Osteoblast (primary cell): ENCODE measurements around the gene MKNK1. TPM values are rescaled to one million over a fixed set of nuclear protein-coding genes. Genes with fewer than 3 reads are reported as not detected.
"Not testable (repeated sequence)": the region's sequence is repeated elsewhere in the genome, so short reads cannot be mapped to it uniquely, and the experiment has no call there.

Experiments used
- DNase-seq: peaks from one replicate; pipeline ENCODE4 v3.0.0; 2011; ENCODE audit warnings: low spot score, mixed read lengths; ENCODE audit not compliant: insufficient read length; ENCODE audit errors: missing footprints
- H2AFZ ChIP-seq: 2 replicates; pipeline ENCODE4 v1.6.0; 2011; ENCODE audit warnings: mild to moderate bottlenecking, low read length
- H3K27ac ChIP-seq: 2 replicates; pipeline ENCODE4 v1.5.1; 2011; ENCODE audit warnings: mild to moderate bottlenecking, low read depth, low read length, moderate library complexity
- H3K27me3 ChIP-seq: 2 replicates; pipeline ENCODE4 v1.6.0; 2012; ENCODE audit warnings: mild to moderate bottlenecking, control low read depth, inconsistent platforms, low read length, moderate library complexity; ENCODE audit not compliant: insufficient read depth
- H3K36me3 ChIP-seq: 2 replicates; pipeline ENCODE4 v1.5.1; 2011; ENCODE audit warnings: mild to moderate bottlenecking, low read length, control low read depth, moderate library complexity; ENCODE audit not compliant: insufficient read depth
- H3K4me1 ChIP-seq: 2 replicates; pipeline ENCODE4 v1.5.1; 2011; ENCODE audit warnings: mild to moderate bottlenecking, low read length, control low read depth, moderate library complexity; ENCODE audit not compliant: insufficient read depth
- H3K4me2 ChIP-seq: 2 replicates; pipeline ENCODE4 v1.6.0; 2011; ENCODE audit warnings: mild to moderate bottlenecking, low read length; ENCODE audit not compliant: insufficient read depth
- H3K4me3 ChIP-seq: fragments of 200-600 bp; sonication (generic); 3 replicates; pipeline ENCODE4 v1.5.1; 2012; ENCODE audit warnings: mild to moderate bottlenecking, low read length, inconsistent platforms; ENCODE audit not compliant: insufficient read depth
- H3K79me2 ChIP-seq: 2 replicates; pipeline ENCODE4 v1.6.0; 2012; ENCODE audit warnings: mild to moderate bottlenecking, low read length, control low read depth, inconsistent platforms; ENCODE audit not compliant: insufficient read depth
- H3K9me3 ChIP-seq: 2 replicates; pipeline ENCODE4 v1.5.1; 2011; ENCODE audit warnings: low read depth, low read length, control low read depth
- H4K20me1 ChIP-seq: 2 replicates; pipeline ENCODE4 v1.6.0; 2012; ENCODE audit warnings: mild to moderate bottlenecking, low read length, control low read depth; ENCODE audit not compliant: insufficient read depth
- total RNA-seq: library from RNA; depleted of rRNA; stranded (reverse); fragments of >200 nt; gene quantifications from 2 replicates; pipeline ENCODE4 v1.2.3, GENCODE V29; 2012
- TF ChIP-seq, protein P1 (sequence below): IDR thresholded peaks from 2 replicates; pipeline ENCODE4 v1.5.1; 2011; ENCODE audit warnings: mild to moderate bottlenecking, low read depth, low read length, moderate library complexity; ENCODE audit errors: extremely low read depth

The MKNK1 gene
- 25.9 and 31.8 TPM in 2 replicates for total RNA-seq

DNA sequence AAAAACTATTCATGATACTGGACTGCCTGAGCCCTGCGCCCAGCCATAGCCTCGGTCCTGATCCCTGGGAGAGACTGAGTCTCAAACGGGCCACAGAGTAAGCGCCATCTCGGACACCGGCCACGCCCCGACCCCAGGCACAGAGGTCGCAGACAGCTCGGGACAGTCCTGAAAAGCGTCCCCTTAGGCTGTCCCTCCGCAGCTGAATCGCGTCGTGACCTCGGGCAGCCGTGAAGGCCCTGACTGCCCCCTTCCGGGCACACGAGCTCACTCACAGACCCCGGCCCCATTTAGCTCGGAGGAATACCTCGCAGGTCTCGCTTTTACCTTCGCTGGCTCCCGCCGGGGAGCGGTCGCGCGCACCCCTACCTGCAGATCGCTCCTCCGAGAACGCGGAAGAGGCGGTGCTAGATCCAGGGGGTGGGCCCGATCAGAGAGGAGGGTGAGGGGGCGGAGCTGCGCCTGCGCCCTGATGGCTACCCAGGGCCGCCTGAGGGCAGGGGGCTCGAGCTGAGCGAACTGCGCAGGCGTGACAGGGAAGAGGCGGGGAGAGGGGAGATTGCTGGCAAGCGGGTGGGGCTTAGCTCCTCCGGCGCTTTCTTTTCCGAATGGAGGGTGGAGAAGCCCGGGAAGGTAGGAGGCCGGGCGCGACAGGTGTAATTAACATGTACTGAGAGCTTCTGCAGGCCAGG lies at the start of gene MKNK1:
Gene MKNK1, minus strand, starts transcription at position 411 of the 692 bp plus-strand sequence. CDS start 20,941 bp downstream, outside the sequence.
- peak within 1 kb of the TSS; percentile 91 for H2AFZ ChIP-seq
- H3K79me2 ChIP-seq, result peaks cover 21% of the 10 kb centered on the region
- no peaks in the 10 kb centered on the region for H3K27me3 ChIP-seq
- TF ChIP-seq, protein P1, sequence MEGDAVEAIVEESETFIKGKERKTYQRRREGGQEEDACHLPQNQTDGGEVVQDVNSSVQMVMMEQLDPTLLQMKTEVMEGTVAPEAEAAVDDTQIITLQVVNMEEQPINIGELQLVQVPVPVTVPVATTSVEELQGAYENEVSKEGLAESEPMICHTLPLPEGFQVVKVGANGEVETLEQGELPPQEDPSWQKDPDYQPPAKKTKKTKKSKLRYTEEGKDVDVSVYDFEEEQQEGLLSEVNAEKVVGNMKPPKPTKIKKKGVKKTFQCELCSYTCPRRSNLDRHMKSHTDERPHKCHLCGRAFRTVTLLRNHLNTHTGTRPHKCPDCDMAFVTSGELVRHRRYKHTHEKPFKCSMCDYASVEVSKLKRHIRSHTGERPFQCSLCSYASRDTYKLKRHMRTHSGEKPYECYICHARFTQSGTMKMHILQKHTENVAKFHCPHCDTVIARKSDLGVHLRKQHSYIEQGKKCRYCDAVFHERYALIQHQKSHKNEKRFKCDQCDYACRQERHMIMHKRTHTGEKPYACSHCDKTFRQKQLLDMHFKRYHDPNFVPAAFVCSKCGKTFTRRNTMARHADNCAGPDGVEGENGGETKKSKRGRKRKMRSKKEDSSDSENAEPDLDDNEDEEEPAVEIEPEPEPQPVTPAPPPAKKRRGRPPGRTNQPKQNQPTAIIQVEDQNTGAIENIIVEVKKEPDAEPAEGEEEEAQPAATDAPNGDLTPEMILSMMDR, result no peak
- peaks cover 16% of the 10 kb centered on the region for H3K36me3 ChIP-seq
- H3K4me2 ChIP-seq, result peak within 1 kb of the TSS; percentile 76
- H3K4me3 ChIP-seq, result peak within 1 kb of the TSS; percentile 95
- H3K9me3 ChIP-seq, result no peaks in the 10 kb centered on the region
- H3K27ac ChIP-seq, result peak within 1 kb of the TSS; percentile 54
- H3K4me1 ChIP-seq, result peaks cover 6% of the 10 kb centered on the region
- peak; percentile 100 for DNase-seq
- peaks cover 2% of the 10 kb centered on the region for H4K20me1 ChIP-seq

DNA sequence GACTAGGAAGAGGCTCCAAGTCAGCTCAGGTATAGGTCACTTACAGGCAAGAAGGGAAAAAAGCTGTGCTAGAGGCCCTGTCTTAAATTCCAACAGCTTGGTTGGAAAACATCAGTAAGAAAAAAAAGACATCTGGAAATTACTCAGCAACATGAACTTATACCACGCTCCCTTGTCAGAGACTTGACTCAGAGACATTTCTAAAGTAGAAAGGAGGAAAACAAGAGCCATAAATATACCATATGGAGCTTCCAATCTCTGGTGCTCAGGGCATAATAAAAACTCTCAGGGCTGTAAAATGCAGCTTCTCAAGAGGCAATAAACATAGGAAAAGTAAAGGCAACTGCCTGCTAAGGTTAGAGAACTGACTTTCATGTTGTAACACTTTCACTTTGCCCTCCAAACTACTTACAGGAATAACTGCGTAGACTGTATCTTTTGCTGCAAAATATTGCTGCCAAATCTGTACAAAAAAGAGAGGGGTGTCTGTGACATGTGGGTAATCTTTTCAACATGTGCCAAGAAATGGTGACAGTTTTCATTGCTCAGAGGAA lies 49.4 kb upstream of the MKNK1 start:
- Histone ChIP-seq H3K4me1 (no peaks in the 10 kb centered on the region), H2AFZ (no peak overlapping the region), H3K4me3 (no peak overlapping the region), H4K20me1 (no peaks in the 10 kb centered on the region), H3K27me3 (no peaks in the 10 kb centered on the region), H3K9me3 (no peaks in the 10 kb centered on the region), H3K4me2 (no peak overlapping the region), H3K36me3 (peaks cover 51% of the 10 kb centered on the region), H3K79me2 (no peaks in the 10 kb centered on the region), H3K27ac (no peak overlapping the region)
- TF ChIP-seq, protein P1, result no peak
- no peak for DNase-seq

- TF ChIP-seq, protein P1, result no peak
- Histone ChIP-seq H3K36me3 (peaks cover 44% of the 10 kb centered on the region), H3K27ac (no peak overlapping the region), H3K79me2 (no peaks in the 10 kb centered on the region), H3K27me3 (no peaks in the 10 kb centered on the region), H3K9me3 (no peaks in the 10 kb centered on the region), H3K4me3 (no peak overlapping the region), H4K20me1 (no peaks in the 10 kb centered on the region), H3K4me2 (no peak overlapping the region), H2AFZ (no peak overlapping the region), H3K4me1 (no peaks in the 10 kb centered on the region)
- no peak for DNase-seq
Observed at GRCh38 chr1:46652321-46653100, 48.4 kb upstream of the MKNK1 start.

DNA sequence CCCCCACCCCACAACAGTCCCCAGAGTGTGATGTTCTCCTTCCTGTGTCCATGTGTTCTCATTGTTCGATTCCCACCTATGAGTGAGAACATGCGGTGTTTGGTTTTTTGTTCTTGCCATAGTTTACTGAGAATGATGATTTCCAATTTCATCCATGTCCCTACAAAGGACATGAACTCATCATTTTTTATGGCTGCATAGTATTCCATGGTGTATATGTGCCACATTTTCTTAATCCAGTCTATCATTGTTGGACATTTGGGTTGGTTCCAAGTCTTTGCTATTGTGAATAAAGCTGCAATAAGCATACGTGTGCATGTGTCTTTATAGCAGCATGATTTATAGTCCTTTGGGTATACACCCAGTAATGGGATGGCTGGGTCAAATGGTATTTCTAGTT lies 47.1 kb upstream of the MKNK1 start:
- H3K9me3 ChIP-seq, H3K79me2 ChIP-seq, DNase-seq, H3K4me2 ChIP-seq, H4K20me1 ChIP-seq, H3K27ac ChIP-seq, H3K27me3 ChIP-seq, H2AFZ ChIP-seq, H3K4me1 ChIP-seq, H3K4me3 ChIP-seq: not testable (repeated sequence)
- peaks cover 39% of the 10 kb centered on the region for H3K36me3 ChIP-seq
